Heart left ventricle (tissue), 13 donors: ENCODE results near the gene UBE2V1.

Experiments
- POLR2A ChIP-seq, 2 donors: fragments of 450-650 bp; IDR thresholded peaks; one replicate each; pipeline ENCODE4 v1.6.1; 2017; ENCODE audit warnings: antibody characterized with exemption in 2 of 2, mild to moderate bottlenecking in 2 of 2, moderate library complexity in 2 of 2
- TF ChIP-seq, protein P1 (sequence below), 12 donors: fragments of 200-600 bp; sonication (generic) in 4 of 12; IDR thresholded peaks; one replicate each; pipeline versions ENCODE4 v1.5.0 to v1.8.0; 2018 to 2022; ENCODE audit warnings: antibody characterized with exemption in 12 of 12, mild to moderate bottlenecking in 5 of 12
- donor health status: ischemic (EF 13 %, LVEDD 7.1; RV severe dilation, severe dysfunction).
- donor health status: DM: no; HTN: yes; CAD: no.
- donor health status: DM: no; HTN: no; CAD: no.
- donor health status: ischemic (EF 25% LVEDD 6.9; RV normal size, moderate dysfunction).
- donor health status: ischemic (EF 25% LVEDD 5.7; RV mildly dilated, moderate dysfunction).
- donor health status: ischemic (EF 35%, LVEDD 5.7; RV mildly dilated, moderate dysfunction).
- donor health status: nonischemic (EF 11% LVEDD 7.7; RV severe dilation, severe dysfunction).
- donor health status: DM: yes; HTN: yes; CAD: no.
- donor health status: PGD.
- donor health status: ischemic (EF 29% LVEDD 5.4; RV normal size, mild dysfunction).
- donor health status: nonischemic (EF 23%, LVEDD 6.1; RV moderate dilation, normal function).

GRCh38 chr20:50085481-50086365 is 27.2 kb downstream of the UBE2V1 start:
- TF ChIP-seq POLR2A (IDR thresholded peaks at IDR 0.05): no peak
- TF ChIP-seq, protein P1, sequence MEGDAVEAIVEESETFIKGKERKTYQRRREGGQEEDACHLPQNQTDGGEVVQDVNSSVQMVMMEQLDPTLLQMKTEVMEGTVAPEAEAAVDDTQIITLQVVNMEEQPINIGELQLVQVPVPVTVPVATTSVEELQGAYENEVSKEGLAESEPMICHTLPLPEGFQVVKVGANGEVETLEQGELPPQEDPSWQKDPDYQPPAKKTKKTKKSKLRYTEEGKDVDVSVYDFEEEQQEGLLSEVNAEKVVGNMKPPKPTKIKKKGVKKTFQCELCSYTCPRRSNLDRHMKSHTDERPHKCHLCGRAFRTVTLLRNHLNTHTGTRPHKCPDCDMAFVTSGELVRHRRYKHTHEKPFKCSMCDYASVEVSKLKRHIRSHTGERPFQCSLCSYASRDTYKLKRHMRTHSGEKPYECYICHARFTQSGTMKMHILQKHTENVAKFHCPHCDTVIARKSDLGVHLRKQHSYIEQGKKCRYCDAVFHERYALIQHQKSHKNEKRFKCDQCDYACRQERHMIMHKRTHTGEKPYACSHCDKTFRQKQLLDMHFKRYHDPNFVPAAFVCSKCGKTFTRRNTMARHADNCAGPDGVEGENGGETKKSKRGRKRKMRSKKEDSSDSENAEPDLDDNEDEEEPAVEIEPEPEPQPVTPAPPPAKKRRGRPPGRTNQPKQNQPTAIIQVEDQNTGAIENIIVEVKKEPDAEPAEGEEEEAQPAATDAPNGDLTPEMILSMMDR (IDR thresholded peaks at IDR 0.05): peak; percentile 72 to 89 (median 80)
